ENCODE measurements around the gene TTC21A.
A peak's percentile ranks its signal among the peaks of the same experiment; 100 is the strongest.

TTC21A gene

GRCh38 chr3:39122813-39123212, 15.3 kb downstream of the TTC21A start:
- Histone ChIP-seq H4K8ac (ENCODE audit: low read depth, low read length) (no peak overlapping the region), H3K56ac (ENCODE audit: low read length) (no peak overlapping the region), H3K23ac (ENCODE audit: low read length) (no peak overlapping the region), H3K27ac (ENCODE audit: low read depth, low read length) (no peak overlapping the region), H3K4me3 (ENCODE audit: low read length) (no peak overlapping the region), H3K4me2 (ENCODE audit: low read length) (no peak overlapping the region), H2AK5ac (ENCODE audit: low read length) (no peak overlapping the region), H3K4ac (ENCODE audit: low read depth, low read length) (no peak overlapping the region), H2BK15ac (replicated peaks; ENCODE audit: low read depth) (no peak overlapping the region), H3K79me1 (ENCODE audit: low read length) (no peaks in the 10 kb centered on the region), H3K36me3 (ENCODE audit: control insufficient read depth, insufficient read depth, low read length) (no peaks in the 10 kb centered on the region), H3K18ac (ENCODE audit: low read length) (no peak overlapping the region), H4K5ac (ENCODE audit: low read length) (no peak overlapping the region), H3K9ac (ENCODE audit: low read length) (no peak overlapping the region), H2BK5ac (ENCODE audit: low read length) (no peak overlapping the region), H3K4me1 (ENCODE audit: control insufficient read depth, low read depth, low read length) (no peaks in the 10 kb centered on the region), H3K79me2 (ENCODE audit: control insufficient read depth, insufficient read depth, low read length) (no peaks in the 10 kb centered on the region), H3K27me3 (ENCODE audit: insufficient read depth, low read length, poor library complexity) (no peaks in the 10 kb centered on the region), H2BK120ac (ENCODE audit: low read depth, low read length) (no peak overlapping the region)
- WGBS (ENCODE audit: extremely low coverage, insufficient coverage, low lambda C conversion rate), result no CpG with 5 or more reads among the region's 1 CpG
- no peak for DNase-seq

GRCh38 chr3:39124876-39125840, 17.7 kb downstream of the TTC21A start:
- H3K36me3 ChIP-seq (ENCODE audit: control insufficient read depth, insufficient read depth, low read length), result no peaks in the 10 kb centered on the region
- no peak overlapping the region for H4K8ac ChIP-seq (ENCODE audit: low read depth, low read length)
- H3K9ac ChIP-seq (ENCODE audit: low read length), result no peak overlapping the region
- H2AK5ac ChIP-seq (ENCODE audit: low read length), result no peak overlapping the region
- H3K27me3 ChIP-seq (ENCODE audit: insufficient read depth, low read length, poor library complexity), result no peaks in the 10 kb centered on the region
- H2BK5ac ChIP-seq (ENCODE audit: low read length), result no peak overlapping the region
- H3K4ac ChIP-seq (ENCODE audit: low read depth, low read length), result no peak overlapping the region
- no peak overlapping the region for H3K18ac ChIP-seq (ENCODE audit: low read length)
- DNase-seq, result peak; percentile 78
- H3K27ac ChIP-seq (ENCODE audit: low read depth, low read length), result no peak overlapping the region
- H2BK120ac ChIP-seq (ENCODE audit: low read depth, low read length), result no peak overlapping the region
- H3K4me3 ChIP-seq (ENCODE audit: low read length), result no peak overlapping the region
- H2BK15ac ChIP-seq (replicated peaks; ENCODE audit: low read depth), result no peak overlapping the region
- H3K23ac ChIP-seq (ENCODE audit: low read length), result no peak overlapping the region
- no CpG with 5 or more reads among the region's 5 CpGs for WGBS (ENCODE audit: extremely low coverage, insufficient coverage, low lambda C conversion rate)
- no peaks in the 10 kb centered on the region for H3K4me1 ChIP-seq (ENCODE audit: control insufficient read depth, low read depth, low read length)
- no peaks in the 10 kb centered on the region for H3K79me1 ChIP-seq (ENCODE audit: low read length)
- H3K56ac ChIP-seq (ENCODE audit: low read length), result no peak overlapping the region
- H4K5ac ChIP-seq (ENCODE audit: low read length), result no peak overlapping the region
- H3K79me2 ChIP-seq (ENCODE audit: control insufficient read depth, insufficient read depth, low read length), result no peaks in the 10 kb centered on the region
- H3K4me2 ChIP-seq (ENCODE audit: low read length), result no peak overlapping the region

GRCh38 chr3:39125841-39126500, 18.5 kb downstream of the TTC21A start:
- Histone ChIP-seq H3K23ac (ENCODE audit: low read length) (no peak overlapping the region), H3K56ac (ENCODE audit: low read length) (no peak overlapping the region), H2BK5ac (ENCODE audit: low read length) (no peak overlapping the region), H3K18ac (ENCODE audit: low read length) (no peak overlapping the region), H3K4me3 (ENCODE audit: low read length) (no peak overlapping the region), H2BK15ac (replicated peaks; ENCODE audit: low read depth) (no peak overlapping the region), H2BK120ac (ENCODE audit: low read depth, low read length) (no peak overlapping the region), H3K79me2 (ENCODE audit: control insufficient read depth, insufficient read depth, low read length) (no peaks in the 10 kb centered on the region), H4K5ac (ENCODE audit: low read length) (no peak overlapping the region), H3K4me2 (ENCODE audit: low read length) (no peak overlapping the region), H3K79me1 (ENCODE audit: low read length) (no peaks in the 10 kb centered on the region), H3K27ac (ENCODE audit: low read depth, low read length) (no peak overlapping the region), H3K4ac (ENCODE audit: low read depth, low read length) (no peak overlapping the region), H4K8ac (ENCODE audit: low read depth, low read length) (no peak overlapping the region), H2AK5ac (ENCODE audit: low read length) (no peak overlapping the region), H3K9ac (ENCODE audit: low read length) (no peak overlapping the region), H3K27me3 (ENCODE audit: insufficient read depth, low read length, poor library complexity) (no peaks in the 10 kb centered on the region), H3K36me3 (ENCODE audit: control insufficient read depth, insufficient read depth, low read length) (no peaks in the 10 kb centered on the region), H3K4me1 (ENCODE audit: control insufficient read depth, low read depth, low read length) (peaks cover 1% of the 10 kb centered on the region)
- no CpG with 5 or more reads among the region's 12 CpGs for WGBS (ENCODE audit: extremely low coverage, insufficient coverage, low lambda C conversion rate)
- no peak for DNase-seq

- Histone ChIP-seq H4K5ac (ENCODE audit: low read length) (no peak overlapping the region), H3K56ac (ENCODE audit: low read length) (no peak overlapping the region), H3K79me1 (ENCODE audit: low read length) (no peaks in the 10 kb centered on the region), H3K18ac (ENCODE audit: low read length) (no peak overlapping the region), H3K4me1 (ENCODE audit: control insufficient read depth, low read depth, low read length) (peaks cover 5% of the 10 kb centered on the region), H3K23ac (ENCODE audit: low read length) (no peak overlapping the region), H2AK5ac (ENCODE audit: low read length) (no peak overlapping the region), H3K4me2 (ENCODE audit: low read length) (no peak overlapping the region), H4K8ac (ENCODE audit: low read depth, low read length) (no peak overlapping the region), H3K9ac (ENCODE audit: low read length) (no peak overlapping the region), H2BK15ac (replicated peaks; ENCODE audit: low read depth) (no peak overlapping the region), H2BK120ac (ENCODE audit: low read depth, low read length) (no peak overlapping the region), H2BK5ac (ENCODE audit: low read length) (no peak overlapping the region), H3K4me3 (ENCODE audit: low read length) (no peak overlapping the region), H3K27me3 (ENCODE audit: insufficient read depth, low read length, poor library complexity) (no peaks in the 10 kb centered on the region), H3K36me3 (ENCODE audit: control insufficient read depth, insufficient read depth, low read length) (no peaks in the 10 kb centered on the region), H3K4ac (ENCODE audit: low read depth, low read length) (no peak overlapping the region), H3K79me2 (ENCODE audit: control insufficient read depth, insufficient read depth, low read length) (no peaks in the 10 kb centered on the region), H3K27ac (ENCODE audit: low read depth, low read length) (no peak overlapping the region)
- DNase-seq, result peak; percentile 83
- WGBS (ENCODE audit: extremely low coverage, insufficient coverage, low lambda C conversion rate), result no CpG with 5 or more reads among the region's 6 CpGs
Observed at GRCh38 chr3:39126532-39127071, 19.1 kb downstream of the TTC21A start.

- Histone ChIP-seq H3K4me3 (ENCODE audit: low read length) (no peak overlapping the region), H3K4me2 (ENCODE audit: low read length) (no peak overlapping the region), H3K79me2 (ENCODE audit: control insufficient read depth, insufficient read depth, low read length) (no peaks in the 10 kb centered on the region), H3K23ac (ENCODE audit: low read length) (no peak overlapping the region), H2BK5ac (ENCODE audit: low read length) (no peak overlapping the region), H4K5ac (ENCODE audit: low read length) (no peak overlapping the region), H2AK5ac (ENCODE audit: low read length) (no peak overlapping the region), H3K4me1 (ENCODE audit: control insufficient read depth, low read depth, low read length) (peaks cover 5% of the 10 kb centered on the region), H3K4ac (ENCODE audit: low read depth, low read length) (no peak overlapping the region), H2BK15ac (replicated peaks; ENCODE audit: low read depth) (no peak overlapping the region), H2BK120ac (ENCODE audit: low read depth, low read length) (no peak overlapping the region), H3K56ac (ENCODE audit: low read length) (no peak overlapping the region), H3K79me1 (ENCODE audit: low read length) (no peaks in the 10 kb centered on the region), H3K9ac (ENCODE audit: low read length) (no peak overlapping the region), H3K36me3 (ENCODE audit: control insufficient read depth, insufficient read depth, low read length) (no peaks in the 10 kb centered on the region), H4K8ac (ENCODE audit: low read depth, low read length) (no peak overlapping the region), H3K18ac (ENCODE audit: low read length) (no peak overlapping the region), H3K27ac (ENCODE audit: low read depth, low read length) (no peak overlapping the region), H3K27me3 (ENCODE audit: insufficient read depth, low read length, poor library complexity) (no peaks in the 10 kb centered on the region)
- no peak for DNase-seq
- no CpG with 5 or more reads among the region's 7 CpGs for WGBS (ENCODE audit: extremely low coverage, insufficient coverage, low lambda C conversion rate)
Observed at GRCh38 chr3:39127269-39127907, 19.9 kb downstream of the TTC21A start.
